Measurements from ENCODE around the gene DUOX1. TPM values are rescaled to one million over a fixed set of nuclear protein-coding genes. Genes with fewer than 3 reads are reported as not detected.
A peak's percentile ranks its signal among the peaks of the same experiment; 100 is the strongest.

Gene DUOX1
- total RNA-seq, 8 experiments from 2014 or later: 0.72 to 3.0 (median 1.4) TPM

GRCh38 chr15:45143056-45143455 is 13.3 kb downstream of the DUOX1 start:
- H3K4me3 ChIP-seq: no peak overlapping the region
- WGBS, 10 experiments: 0 to 100% (median 30%) methylated on average over 1 to 4 of the region's 7 CpGs; no CpG with 5 or more reads in 4 of the 10 experiments
- no peak overlapping the region for H3K27ac ChIP-seq
- ATAC-seq (replicated peaks in 6 of 8): no peak
- in situ Hi-C loops (cut with MboI; ENCODE audit: low pct_unique_long_range_greater_than_20kb in 2 of 9, low sequenced_read_pairs in 9 of 9, unreplicated experiment in 9 of 9): no loop called here
- H3K4me1 ChIP-seq (replicated peaks in 1 of 2): no peaks in the 10 kb centered on the region

- in situ Hi-C loops (cut with MboI; ENCODE audit: low pct_unique_long_range_greater_than_20kb in 2 of 9, low sequenced_read_pairs in 9 of 9, unreplicated experiment in 9 of 9): no loop called here
- Histone ChIP-seq H3K4me3 (no peak overlapping the region), H3K27ac (no peak overlapping the region), H3K4me1 (replicated peaks in 1 of 2) (no peaks in the 10 kb centered on the region)
- ATAC-seq (replicated peaks in 6 of 8): no peak
- 30 to 80% (median 69%) methylated on average over 2 to 10 of the region's 11 CpGs; no CpG with 5 or more reads in 5 of the 10 experiments for WGBS, 10 experiments
Observed at GRCh38 chr15:45143946-45144345, 14.2 kb downstream of the DUOX1 start.

DNA sequence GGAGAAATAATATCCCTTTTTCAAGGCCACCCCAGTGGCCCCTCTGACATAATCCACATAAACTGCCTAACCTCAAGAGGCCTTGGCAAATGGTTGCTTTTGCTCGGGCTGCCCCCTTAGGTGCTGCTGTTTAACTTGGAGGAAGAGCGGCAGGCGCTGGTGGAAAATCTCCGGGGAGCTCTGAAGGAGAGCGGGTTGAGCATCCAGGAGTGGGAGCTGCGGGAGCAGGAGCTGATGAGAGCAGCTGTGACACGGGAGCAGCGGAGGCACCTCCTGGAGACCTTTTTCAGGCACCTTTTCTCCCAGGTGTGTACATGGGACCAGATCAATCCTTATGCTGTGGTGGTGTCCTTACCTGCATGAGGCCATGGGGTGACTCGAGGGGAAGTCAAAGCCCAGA is 15.0 kb downstream of the DUOX1 start:
- ATAC-seq (replicated peaks in 6 of 8): no peak
- Histone ChIP-seq H3K27ac (no peak overlapping the region), H3K4me3 (no peak overlapping the region), H3K4me1 (replicated peaks in 1 of 2) (no peaks in the 10 kb centered on the region)
- 38 to 100% (median 70%) methylated on average over 2 to 7 of the region's 9 CpGs; no CpG with 5 or more reads in 5 of the 10 experiments for WGBS, 10 experiments
- in situ Hi-C loops (cut with MboI; ENCODE audit: low pct_unique_long_range_greater_than_20kb in 2 of 9, low sequenced_read_pairs in 9 of 9, unreplicated experiment in 9 of 9): no loop called here

DNA sequence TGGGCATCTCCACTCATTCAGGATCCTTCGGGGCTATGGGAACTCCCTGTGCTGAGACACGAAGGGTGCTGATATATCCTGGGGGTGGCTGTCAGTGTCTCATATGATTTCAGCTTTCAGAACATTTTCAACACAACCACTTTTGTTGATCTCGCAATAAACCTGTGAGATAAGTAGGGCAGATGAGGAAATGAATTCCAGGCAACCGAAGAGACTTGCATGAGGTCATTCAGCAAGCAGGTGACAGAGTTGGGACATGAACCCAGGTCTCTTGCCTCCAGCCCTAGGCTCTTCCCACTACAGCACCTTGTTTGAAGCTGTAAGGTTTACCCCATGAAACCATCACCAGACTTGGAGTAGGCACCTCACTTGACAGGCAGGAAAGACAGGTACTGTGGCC is 16.6 kb downstream of the DUOX1 start:
- in situ Hi-C loops (cut with MboI; ENCODE audit: low pct_unique_long_range_greater_than_20kb in 2 of 9, low sequenced_read_pairs in 9 of 9, unreplicated experiment in 9 of 9): no loop called here
- Histone ChIP-seq H3K27ac (no peak overlapping the region), H3K4me1 (replicated peaks in 1 of 2) (no peaks in the 10 kb centered on the region), H3K4me3 (no peak overlapping the region)
- ATAC-seq (replicated peaks in 6 of 8): no peak
- 25 to 100% (median 75%) methylated on average over 1 to 4 of the region's 4 CpGs; no CpG with 5 or more reads in 4 of the 10 experiments for WGBS, 10 experiments

- Histone ChIP-seq H3K4me1 (replicated peaks in 1 of 2) (no peaks in the 10 kb centered on the region), H3K4me3 (no peak overlapping the region), H3K27ac (no peak overlapping the region)
- in situ Hi-C loops (cut with MboI; ENCODE audit: low pct_unique_long_range_greater_than_20kb in 2 of 9, low sequenced_read_pairs in 9 of 9, unreplicated experiment in 9 of 9): no loop called here
- WGBS, 10 experiments: 60 to 100% (median 79%) methylated on average over 1 to 5 of the region's 7 CpGs; no CpG with 5 or more reads in 6 of the 10 experiments
- no peak for ATAC-seq (replicated peaks in 6 of 8)
Observed at GRCh38 chr15:45147606-45148005, 17.8 kb downstream of the DUOX1 start.

GRCh38 chr15:45148076-45149059 is 18.6 kb downstream of the DUOX1 start:
- no peaks in the 10 kb centered on the region for H3K4me1 ChIP-seq (replicated peaks in 1 of 2)
- in situ Hi-C loops (cut with MboI; ENCODE audit: low pct_unique_long_range_greater_than_20kb in 2 of 9, low sequenced_read_pairs in 9 of 9, unreplicated experiment in 9 of 9): no loop called here
- WGBS, 10 experiments: 71 to 100% (median 93%) methylated on average over 1 to 8 of the region's 12 CpGs; no CpG with 5 or more reads in 3 of the 10 experiments
- no peak overlapping the region for H3K4me3 ChIP-seq
- no peak overlapping the region for H3K27ac ChIP-seq
- ATAC-seq (replicated peaks in 6 of 8): no peak

- in situ Hi-C loops (cut with MboI; ENCODE audit: low pct_unique_long_range_greater_than_20kb in 2 of 9, low sequenced_read_pairs in 9 of 9, unreplicated experiment in 9 of 9): no loop called here
- 67 to 86% (median 80%) methylated on average over 1 of the region's 1 CpG; no CpG with 5 or more reads in 7 of the 10 experiments for WGBS, 10 experiments
Observed at GRCh38 chr15:45149060-45149459, 19.3 kb downstream of the DUOX1 start.

GRCh38 chr15:45150481-45150880 is 20.7 kb downstream of the DUOX1 start:
- in situ Hi-C loops (cut with MboI; ENCODE audit: low pct_unique_long_range_greater_than_20kb in 2 of 9, low sequenced_read_pairs in 9 of 9, unreplicated experiment in 9 of 9): loop anchor here in 3 of 9 experiments (25.0 kb wide), 2 partner anchors 237 to 262 kb away; partner anchors contain the start of gene GATM (in 2 of the 3)
- Histone ChIP-seq H3K4me3 (no peak overlapping the region), H3K4me1 (replicated peaks in 1 of 2) (no peaks in the 10 kb centered on the region), H3K27ac (no peak overlapping the region)
- no peak for ATAC-seq (replicated peaks in 6 of 8)
- 50 to 100% (median 100%) methylated on average over 1 of the region's 6 CpGs; no CpG with 5 or more reads in 7 of the 10 experiments for WGBS, 10 experiments

More at GRCh38 chr15:45149060-45149459, 19.3 kb downstream of the DUOX1 start:
- Histone ChIP-seq H3K4me1 (replicated peaks in 1 of 2) (no peaks in the 10 kb centered on the region), H3K27ac (no peak overlapping the region), H3K4me3 (no peak overlapping the region)
- ATAC-seq (replicated peaks in 6 of 8): no peak

DNA sequence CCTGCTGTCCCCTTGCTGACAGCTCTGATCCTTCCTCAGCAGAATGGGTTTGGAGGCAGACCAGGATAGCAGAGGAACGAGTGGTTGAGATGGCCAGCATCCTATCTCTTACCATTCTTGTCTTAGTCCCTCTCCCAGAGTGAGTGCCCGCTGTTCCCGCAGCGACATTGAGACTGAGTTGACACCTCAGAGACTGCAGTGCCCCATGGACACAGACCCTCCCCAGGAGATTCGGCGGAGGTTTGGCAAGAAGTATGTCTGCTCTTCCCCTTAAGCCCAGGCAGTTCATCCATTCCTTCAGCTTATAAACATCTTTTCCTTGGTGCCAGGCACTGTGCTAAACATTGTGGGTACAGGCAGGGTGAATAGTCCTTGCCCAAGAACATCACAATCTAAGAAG is 21.2 kb downstream of the DUOX1 start:
- Histone ChIP-seq H3K27ac (no peak overlapping the region), H3K4me1 (replicated peaks in 1 of 2) (no peaks in the 10 kb centered on the region), H3K4me3 (no peak overlapping the region)
- ATAC-seq (replicated peaks in 6 of 8): no peak
- in situ Hi-C loops (cut with MboI; ENCODE audit: low pct_unique_long_range_greater_than_20kb in 2 of 9, low sequenced_read_pairs in 9 of 9, unreplicated experiment in 9 of 9): loop anchor here in 3 of 9 experiments (25.0 kb wide), 2 partner anchors 236 to 261 kb away; partner anchors contain the start of gene GATM (in 2 of the 3)
- 80 to 100% (median 89%) methylated on average over 1 to 6 of the region's 6 CpGs; no CpG with 5 or more reads in 4 of the 10 experiments for WGBS, 10 experiments

DNA sequence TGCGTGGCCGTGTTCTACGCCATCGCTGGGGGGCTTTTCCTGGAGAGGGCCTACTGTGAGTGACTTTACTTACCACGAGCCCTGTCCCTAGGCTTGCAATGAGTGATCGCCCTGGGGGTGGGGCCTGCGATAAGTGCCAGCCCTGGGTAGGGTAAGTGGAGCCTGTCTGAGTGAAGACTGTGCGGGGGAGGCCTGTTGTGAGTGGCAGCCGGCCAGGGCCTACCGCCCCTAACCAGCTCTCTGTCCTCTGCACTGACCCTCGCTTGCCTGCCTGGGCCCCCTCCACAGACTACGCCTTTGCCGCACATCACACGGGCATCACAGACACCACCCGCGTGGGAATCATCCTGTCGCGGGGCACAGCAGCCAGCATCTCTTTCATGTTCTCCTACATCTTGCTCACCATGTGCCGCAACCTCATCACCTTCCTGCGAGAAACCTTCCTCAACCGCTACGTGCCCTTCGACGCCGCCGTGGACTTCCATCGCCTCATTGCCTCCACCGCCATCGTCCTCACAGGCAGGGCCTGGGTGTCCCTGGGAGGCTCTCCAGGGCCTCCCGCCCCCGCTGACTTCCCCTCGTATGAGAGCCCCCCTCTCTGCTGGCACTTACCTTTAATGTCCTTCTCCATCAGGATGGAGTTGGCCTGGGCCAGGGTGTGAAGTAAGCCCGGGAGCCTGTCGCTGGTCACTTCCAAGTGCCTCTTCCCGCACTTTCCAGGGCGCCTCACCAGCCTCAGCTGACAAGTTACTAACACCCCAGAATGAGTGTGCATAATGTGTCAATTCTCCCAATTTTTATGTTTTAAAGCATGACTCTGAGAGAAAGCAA is 22.4 kb downstream of the DUOX1 start:
- 60 to 92% (median 87%) methylated on average over 1 to 5 of the region's 36 CpGs; no CpG with 5 or more reads in 4 of the 10 experiments for WGBS, 10 experiments
- H3K4me3 ChIP-seq: no peak overlapping the region
- in situ Hi-C loops (cut with MboI; ENCODE audit: low pct_unique_long_range_greater_than_20kb in 2 of 9, low sequenced_read_pairs in 9 of 9, unreplicated experiment in 9 of 9): loop anchor here in 3 of 9 experiments (25.0 kb wide), 2 partner anchors 235 to 260 kb away; partner anchors contain the start of gene GATM (in 2 of the 3)
- ATAC-seq (replicated peaks in 6 of 8): no peak
- peaks cover under 1 to 3% of the 10 kb centered on the region in 2 donors for H3K4me1 ChIP-seq (replicated peaks in 1 of 2)
- no peak overlapping the region for H3K27ac ChIP-seq

DNA sequence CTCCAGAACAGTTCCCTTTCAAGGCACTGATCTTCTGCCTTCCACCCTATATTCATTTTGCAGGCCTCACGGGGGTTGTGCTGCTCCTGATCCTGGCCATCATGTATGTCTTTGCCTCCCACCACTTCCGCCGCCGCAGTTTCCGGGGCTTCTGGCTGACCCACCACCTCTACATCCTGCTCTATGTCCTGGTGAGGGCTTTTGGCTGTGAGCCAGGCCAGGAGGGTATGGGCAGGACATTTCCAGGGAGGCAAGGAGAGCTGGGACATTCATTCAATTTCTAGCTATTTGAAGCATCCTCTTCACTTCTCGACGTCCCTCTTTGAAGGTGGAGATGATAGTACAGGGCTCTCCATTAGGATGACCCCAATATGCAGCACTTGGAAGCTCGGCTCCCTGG is 25.9 kb downstream of the DUOX1 start:
- Histone ChIP-seq H3K27ac (no peak overlapping the region), H3K4me3 (no peak overlapping the region), H3K4me1 (replicated peaks in 1 of 2) (peaks cover 12 to 13% of the 10 kb centered on the region in 2 donors)
- whole genome bisulfite sequencing, 10 experiments: 44 to 100% (median 90%) methylated on average over 2 to 6 of the region's 8 CpGs; no CpG with 5 or more reads in 1 of the 10 experiments
- ATAC-seq (replicated peaks in 6 of 8): no peak
- in situ Hi-C loops (cut with MboI; ENCODE audit: low pct_unique_long_range_greater_than_20kb in 2 of 9, low sequenced_read_pairs in 9 of 9, unreplicated experiment in 9 of 9): loop anchor here in 3 of 9 experiments (25.0 kb wide), 2 partner anchors 232 to 257 kb away; partner anchors contain the start of gene GATM (in 2 of the 3)

GRCh38 chr15:45156744-45157455 is 27.1 kb downstream of the DUOX1 start:
- H3K27ac ChIP-seq: no peak overlapping the region
- 0 to 90% (median 62%) methylated on average over 1 to 6 of the region's 7 CpGs; no CpG with 5 or more reads in 3 of the 10 experiments for WGBS, 10 experiments
- in situ Hi-C loops (cut with MboI; ENCODE audit: low pct_unique_long_range_greater_than_20kb in 2 of 9, low sequenced_read_pairs in 9 of 9, unreplicated experiment in 9 of 9): loop anchor here in 3 of 9 experiments (25.0 kb wide), 2 partner anchors 230 to 255 kb away; partner anchors contain the start of gene GATM (in 2 of the 3)
- no peak overlapping the region for H3K4me3 ChIP-seq
- H3K4me1 ChIP-seq (replicated peaks in 1 of 2): peaks cover 12 to 13% of the 10 kb centered on the region in 2 donors
- ATAC-seq (replicated peaks in 6 of 8): peak in 2 of 8 experiments; percentile 12 to 55
